GM12864 (cell line): ENCODE measurements around the gene CDKAL1.

Experiments used
- DNase-seq: peaks from one replicate; pipeline ENCODE4 v3.0.0-alpha.2; 2011; ENCODE audit warnings: low read depth
- H3K4me3 ChIP-seq: 2 replicates; pipeline ENCODE4 v1.5.1; 2011; ENCODE audit warnings: mild to moderate bottlenecking, low read depth, low read length, control low read depth
- CTCF ChIP-seq: IDR thresholded peaks from 2 replicates; pipeline ENCODE4 v1.5.1; 2011; ENCODE audit warnings: low read depth, mild to moderate bottlenecking, moderate library complexity, low read length, control low read depth, inconsistent platforms; ENCODE audit errors: missing control alignments

CDKAL1 gene

GRCh38 chr6:20997143-20997769 is 463.0 kb downstream of the CDKAL1 start:
- no peak overlapping the region for H3K4me3 ChIP-seq
- no peak for TF ChIP-seq CTCF
- no peak for DNase-seq

- H3K4me3 ChIP-seq, result no peak overlapping the region
- no peak for DNase-seq
- TF ChIP-seq CTCF, result no peak
Measured at GRCh38 chr6:20997770-20998147, 463.5 kb downstream of the CDKAL1 start.

- no peak for DNase-seq
- no peak overlapping the region for H3K4me3 ChIP-seq
- TF ChIP-seq CTCF, result no peak
Measured at GRCh38 chr6:20998748-20999448, 464.6 kb downstream of the CDKAL1 start.

GRCh38 chr6:21000331-21000801 is 466.1 kb downstream of the CDKAL1 start:
- no peak for DNase-seq
- no peak for TF ChIP-seq CTCF
- H3K4me3 ChIP-seq, result no peak overlapping the region

- no peak for DNase-seq
- no peak for TF ChIP-seq CTCF
- H3K4me3 ChIP-seq, result no peak overlapping the region
Measured at GRCh38 chr6:21001736-21002135, 467.5 kb downstream of the CDKAL1 start.

- TF ChIP-seq CTCF, result no peak
- no peak overlapping the region; the same call in 1 of the 2 replicates for H3K4me3 ChIP-seq
- peak; percentile 40 for DNase-seq
Measured at GRCh38 chr6:21003780-21004541, 469.7 kb downstream of the CDKAL1 start.
